Measurements from ENCODE around the gene PITPNM1.
A peak's percentile ranks its signal among the peaks of the same experiment; 100 is the strongest.
"Not testable (repeated sequence)": the region's sequence is repeated elsewhere in the genome, so short reads cannot be mapped to it uniquely, and the experiment has no call there.

The PITPNM1 gene

GRCh38 chr11:67466367-67466766, 38.8 kb downstream of the PITPNM1 start:
- DNase-seq (ENCODE audit: low read depth): no peak

GRCh38 chr11:67465530-67465929, 39.6 kb downstream of the PITPNM1 start:
- not testable (repeated sequence) for DNase-seq (ENCODE audit: low read depth)

- no peak for DNase-seq (ENCODE audit: low read depth)
These were observed 40.0 kb downstream of the PITPNM1 start for GRCh38 chr11:67465189-67465510.

- peak; percentile 90 for DNase-seq (ENCODE audit: low read depth)
These were observed 40.6 kb downstream of the PITPNM1 start for GRCh38 chr11:67464411-67465188.

- DNase-seq (ENCODE audit: low read depth): no peak
These were observed 41.3 kb downstream of the PITPNM1 start for GRCh38 chr11:67463680-67464410.

GRCh38 chr11:67463186-67463585, 42.0 kb downstream of the PITPNM1 start:
- no peak for DNase-seq (ENCODE audit: low read depth)

GRCh38 chr11:67458266-67458665, 46.9 kb downstream of the PITPNM1 start:
- DNase-seq (ENCODE audit: low read depth): no peak

GRCh38 chr11:67457453-67457852, 47.7 kb downstream of the PITPNM1 start:
- DNase-seq (ENCODE audit: low read depth): no peak

- DNase-seq (ENCODE audit: low read depth): no peak
These were observed 49.0 kb downstream of the PITPNM1 start for GRCh38 chr11:67456068-67456705.

- no peak for DNase-seq (ENCODE audit: low read depth)
These were observed 50.1 kb downstream of the PITPNM1 start, which contains the start of gene CABP4 for GRCh38 chr11:67455054-67455453. Gene CABP4 (plus strand): TSS chr11:67455354. CDS start chr11:67455424, 70 bp downstream.

GRCh38 chr11:67453816-67454732, 51.1 kb downstream of the PITPNM1 start:
- no peak for DNase-seq (ENCODE audit: low read depth)

GRCh38 chr11:67452141-67452952, 52.8 kb downstream of the PITPNM1 start, which contains the start of gene GPR152:
Gene GPR152 (minus strand): TSS chr11:67452729. CDS start chr11:67452724, 5 bp downstream.
- no peak for DNase-seq (ENCODE audit: low read depth)

GRCh38 chr11:67451658-67451976, 53.5 kb downstream of the PITPNM1 start:
- DNase-seq (ENCODE audit: low read depth): no peak

- DNase-seq (ENCODE audit: low read depth): no peak
These were observed 54.1 kb downstream of the PITPNM1 start for GRCh38 chr11:67450796-67451657.

GRCh38 chr11:67449116-67449844, 55.9 kb downstream of the PITPNM1 start:
- DNase-seq (ENCODE audit: low read depth): no peak

GRCh38 chr11:67448220-67448609, 56.9 kb downstream of the PITPNM1 start:
- DNase-seq (ENCODE audit: low read depth): no peak

- DNase-seq (ENCODE audit: low read depth): no peak
These were observed 59.6 kb downstream of the PITPNM1 start for GRCh38 chr11:67445515-67445914.

GRCh38 chr11:67442504-67443404, 62.4 kb downstream of the PITPNM1 start:
- no peak for DNase-seq (ENCODE audit: low read depth)

Data from activated T-cell treated with anti-CD3 and anti-CD28 coated beads for 48 hours (primary cell).